ENCODE results near the gene WNT11.

WNT11 gene

DNA sequence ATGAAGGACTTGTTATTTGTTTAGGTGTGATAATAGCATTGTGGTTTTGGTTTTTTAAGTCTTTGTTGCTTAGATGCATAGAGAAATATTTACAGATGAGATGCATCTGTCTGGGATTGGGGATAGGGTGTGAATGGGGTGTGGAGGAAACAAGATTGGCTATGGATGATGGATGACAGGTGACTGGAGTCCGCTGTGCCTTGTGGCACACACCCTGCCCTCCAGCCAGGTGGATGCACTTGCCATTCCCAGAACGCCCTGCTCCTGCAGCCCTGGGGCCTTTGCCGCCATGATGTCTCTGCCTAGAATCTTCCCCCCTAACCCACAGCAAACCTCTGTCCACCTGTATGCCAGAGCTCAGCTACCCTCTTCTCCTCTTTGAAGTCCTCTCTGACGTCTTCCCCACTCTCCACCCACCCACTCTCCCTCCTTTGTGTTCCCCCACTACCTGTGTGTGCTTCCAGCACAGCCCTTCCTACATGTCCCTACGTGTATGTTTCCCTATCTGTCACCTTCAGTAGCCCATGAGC is 54.7 kb downstream of the WNT11 start:
- TF ChIP-seq TAF1 (IDR thresholded peaks at IDR 0.05; ENCODE audit: borderline replicate concordance, insufficient read depth, low read length) (no peak), POLR2AphosphoS5 (IDR thresholded peaks at IDR 0.05; ENCODE audit: low read depth, low read length) (no peak), SIN3A (IDR thresholded peaks at IDR 0.05; ENCODE audit: borderline replicate concordance, insufficient read depth, low read length) (no peak), FOXP2 (optimal IDR thresholded peaks at IDR 0.05; ENCODE audit: borderline replicate concordance, extremely low read depth, extremely low read length, insufficient read depth) (no peak)
- TF ChIP-seq, protein P1, sequence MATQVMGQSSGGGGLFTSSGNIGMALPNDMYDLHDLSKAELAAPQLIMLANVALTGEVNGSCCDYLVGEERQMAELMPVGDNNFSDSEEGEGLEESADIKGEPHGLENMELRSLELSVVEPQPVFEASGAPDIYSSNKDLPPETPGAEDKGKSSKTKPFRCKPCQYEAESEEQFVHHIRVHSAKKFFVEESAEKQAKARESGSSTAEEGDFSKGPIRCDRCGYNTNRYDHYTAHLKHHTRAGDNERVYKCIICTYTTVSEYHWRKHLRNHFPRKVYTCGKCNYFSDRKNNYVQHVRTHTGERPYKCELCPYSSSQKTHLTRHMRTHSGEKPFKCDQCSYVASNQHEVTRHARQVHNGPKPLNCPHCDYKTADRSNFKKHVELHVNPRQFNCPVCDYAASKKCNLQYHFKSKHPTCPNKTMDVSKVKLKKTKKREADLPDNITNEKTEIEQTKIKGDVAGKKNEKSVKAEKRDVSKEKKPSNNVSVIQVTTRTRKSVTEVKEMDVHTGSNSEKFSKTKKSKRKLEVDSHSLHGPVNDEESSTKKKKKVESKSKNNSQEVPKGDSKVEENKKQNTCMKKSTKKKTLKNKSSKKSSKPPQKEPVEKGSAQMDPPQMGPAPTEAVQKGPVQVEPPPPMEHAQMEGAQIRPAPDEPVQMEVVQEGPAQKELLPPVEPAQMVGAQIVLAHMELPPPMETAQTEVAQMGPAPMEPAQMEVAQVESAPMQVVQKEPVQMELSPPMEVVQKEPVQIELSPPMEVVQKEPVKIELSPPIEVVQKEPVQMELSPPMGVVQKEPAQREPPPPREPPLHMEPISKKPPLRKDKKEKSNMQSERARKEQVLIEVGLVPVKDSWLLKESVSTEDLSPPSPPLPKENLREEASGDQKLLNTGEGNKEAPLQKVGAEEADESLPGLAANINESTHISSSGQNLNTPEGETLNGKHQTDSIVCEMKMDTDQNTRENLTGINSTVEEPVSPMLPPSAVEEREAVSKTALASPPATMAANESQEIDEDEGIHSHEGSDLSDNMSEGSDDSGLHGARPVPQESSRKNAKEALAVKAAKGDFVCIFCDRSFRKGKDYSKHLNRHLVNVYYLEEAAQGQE (IDR thresholded peaks at IDR 0.05; ENCODE audit: insufficient read depth in 1 of 2, low read depth in 2 of 2, low read length in 2 of 2): no peak

GRCh38 chr11:76150141-76150540 is 56.2 kb downstream of the WNT11 start:
- TF ChIP-seq, protein P1 (IDR thresholded peaks at IDR 0.05; ENCODE audit: insufficient read depth in 1 of 2, low read depth in 2 of 2, low read length in 2 of 2): no peak
- no peak for TF ChIP-seq SIN3A (IDR thresholded peaks at IDR 0.05; ENCODE audit: borderline replicate concordance, insufficient read depth, low read length)
- no peak for TF ChIP-seq FOXP2 (optimal IDR thresholded peaks at IDR 0.05; ENCODE audit: borderline replicate concordance, extremely low read depth, extremely low read length, insufficient read depth)
- TF ChIP-seq TAF1 (IDR thresholded peaks at IDR 0.05; ENCODE audit: borderline replicate concordance, insufficient read depth, low read length): no peak
- no peak for TF ChIP-seq POLR2AphosphoS5 (IDR thresholded peaks at IDR 0.05; ENCODE audit: low read depth, low read length)

DNA sequence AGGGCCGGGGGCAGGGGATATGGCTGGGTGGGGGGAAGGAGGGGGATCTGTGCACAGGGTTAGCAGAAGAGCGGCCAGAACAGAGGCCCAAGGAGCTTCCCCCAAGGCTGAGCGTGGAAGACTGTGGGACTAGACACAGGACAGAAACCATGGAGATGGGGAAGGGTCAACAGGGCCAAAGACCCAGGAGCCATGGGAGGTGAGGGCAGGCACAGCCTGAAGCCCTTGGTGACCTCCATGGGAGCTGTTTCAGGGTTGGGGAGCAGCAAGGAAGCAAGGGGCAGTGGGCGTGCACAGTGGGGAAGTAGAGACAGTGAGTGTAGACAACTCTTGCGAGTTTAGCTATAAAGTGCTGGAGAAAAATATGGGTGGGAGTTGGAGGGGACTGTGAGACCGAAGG is 56.6 kb downstream of the WNT11 start:
- TF ChIP-seq POLR2AphosphoS5 (IDR thresholded peaks at IDR 0.05; ENCODE audit: low read depth, low read length): no peak
- TF ChIP-seq, protein P1 (IDR thresholded peaks at IDR 0.05; ENCODE audit: insufficient read depth in 1 of 2, low read depth in 2 of 2, low read length in 2 of 2): no peak
- no peak for TF ChIP-seq TAF1 (IDR thresholded peaks at IDR 0.05; ENCODE audit: borderline replicate concordance, insufficient read depth, low read length)
- TF ChIP-seq SIN3A (IDR thresholded peaks at IDR 0.05; ENCODE audit: borderline replicate concordance, insufficient read depth, low read length): no peak
- no peak for TF ChIP-seq FOXP2 (optimal IDR thresholded peaks at IDR 0.05; ENCODE audit: borderline replicate concordance, extremely low read depth, extremely low read length, insufficient read depth)

- TF ChIP-seq POLR2AphosphoS5 (IDR thresholded peaks at IDR 0.05; ENCODE audit: low read depth, low read length) (no peak), SIN3A (IDR thresholded peaks at IDR 0.05; ENCODE audit: borderline replicate concordance, insufficient read depth, low read length) (no peak), TAF1 (IDR thresholded peaks at IDR 0.05; ENCODE audit: borderline replicate concordance, insufficient read depth, low read length) (no peak), FOXP2 (optimal IDR thresholded peaks at IDR 0.05; ENCODE audit: borderline replicate concordance, extremely low read depth, extremely low read length, insufficient read depth) (no peak)
- TF ChIP-seq, protein P1 (IDR thresholded peaks at IDR 0.05; ENCODE audit: insufficient read depth in 1 of 2, low read depth in 2 of 2, low read length in 2 of 2): no peak
Observed at GRCh38 chr11:76148941-76149613, 57.2 kb downstream of the WNT11 start.

All from PFSK-1 (cell line).